ENCODE data around the gene MAP3K14.
"Not testable (repeated sequence)": the region's sequence is repeated elsewhere in the genome, so short reads cannot be mapped to it uniquely, and the experiment has no call there.

Gene MAP3K14

DNA sequence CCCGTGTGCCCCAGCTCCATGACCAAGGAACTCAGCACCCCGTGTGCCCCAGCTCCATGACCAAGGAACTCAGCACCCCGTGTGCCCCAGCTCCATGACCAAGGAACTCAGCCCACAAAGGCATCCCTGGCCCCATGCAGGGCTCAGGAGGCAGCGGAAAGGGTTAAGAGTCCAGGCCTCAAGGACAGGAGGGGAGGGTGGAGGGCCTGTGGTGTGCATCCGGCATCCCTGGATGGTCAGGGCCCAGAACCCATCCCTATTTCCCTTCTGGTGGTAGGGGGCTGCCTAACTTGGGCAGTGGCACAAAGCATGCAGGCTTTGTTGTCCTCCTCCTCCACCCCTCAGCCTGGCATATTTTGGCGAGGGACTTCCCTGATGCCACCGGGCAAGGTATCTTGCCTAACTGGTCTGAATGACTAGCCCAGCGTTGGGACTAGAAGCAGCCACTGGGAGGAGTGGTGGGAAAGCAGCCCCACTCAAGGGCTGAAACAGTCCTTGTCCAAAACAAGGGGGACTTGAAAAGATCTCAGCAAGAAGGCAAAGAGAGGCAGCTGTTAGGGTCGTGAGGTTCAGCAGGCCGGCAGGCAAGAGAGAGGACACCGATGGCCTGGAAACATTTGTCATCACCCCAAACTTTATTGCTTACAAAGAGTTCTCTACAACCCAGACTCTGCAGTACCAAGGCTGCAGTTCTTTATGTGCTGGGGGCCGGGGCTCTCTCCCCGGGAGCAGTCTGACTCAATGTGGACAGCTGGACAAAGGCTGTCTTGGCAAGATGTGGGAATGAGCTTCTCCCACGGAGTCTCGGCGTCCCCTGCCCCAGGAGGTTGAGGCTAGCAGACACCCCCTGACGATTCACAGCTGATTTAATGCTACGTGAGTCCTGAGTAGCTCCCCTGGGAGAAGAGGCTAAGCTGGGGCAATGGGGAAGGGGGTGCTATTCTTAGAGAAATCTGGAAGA lies 54.0 kb downstream of the MAP3K14 start:
- in situ Hi-C loops (cut with MboI; ENCODE audit: low sequenced_read_pairs): no loop called here

DNA sequence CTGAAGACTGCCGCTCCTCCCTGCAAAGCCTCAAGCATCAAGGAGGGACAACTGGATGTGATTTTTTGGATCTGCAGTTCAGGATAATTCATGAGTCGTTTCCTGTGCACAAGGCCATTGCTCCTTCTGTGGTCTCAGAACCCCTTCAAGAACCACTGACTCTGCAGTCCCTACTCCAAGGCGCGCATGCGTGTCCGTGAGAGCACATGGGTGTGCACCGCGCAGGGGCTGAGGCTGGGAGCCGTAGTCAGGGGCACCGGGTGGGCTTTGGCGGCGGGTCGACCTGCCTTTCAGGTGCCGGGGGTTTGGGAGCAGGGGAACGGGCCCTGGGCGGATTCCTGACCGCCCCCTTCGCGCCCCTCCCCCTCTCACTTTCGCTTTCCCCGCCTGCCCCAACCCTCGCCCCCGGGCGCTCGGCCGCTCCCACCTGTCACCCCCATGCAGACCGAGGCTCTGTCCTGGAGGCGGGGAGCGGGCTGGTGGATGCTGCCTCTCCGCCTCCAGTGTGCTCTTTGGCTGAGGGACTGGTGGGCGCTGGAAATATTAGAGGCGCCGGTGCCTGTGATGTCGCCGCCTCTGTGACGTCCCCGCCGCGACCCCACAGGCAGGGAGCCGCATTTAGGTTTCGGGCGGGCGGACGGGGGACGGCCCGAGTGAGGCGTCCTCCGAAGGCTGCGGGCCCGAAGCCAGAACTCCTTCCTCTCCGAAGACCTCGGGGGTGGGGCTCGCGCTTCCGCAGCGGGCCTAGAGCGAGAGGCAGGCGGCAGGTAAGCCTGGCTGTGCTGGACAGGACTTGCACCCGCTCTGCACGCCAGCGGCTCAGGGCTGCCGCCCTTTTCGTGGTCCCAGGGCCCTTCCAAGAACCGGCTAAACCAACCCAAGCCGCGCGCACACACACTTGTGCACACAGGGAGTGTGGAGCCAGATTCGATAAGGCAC lies 55.0 kb downstream of the MAP3K14 start, which contains the start of gene SPATA32:
TSS of gene SPATA32 (minus strand) at position 518 of the 939 bp plus-strand sequence. CDS start at position 440, 78 bp downstream.
- in situ Hi-C loops (cut with MboI; ENCODE audit: low sequenced_read_pairs): no loop called here

DNA sequence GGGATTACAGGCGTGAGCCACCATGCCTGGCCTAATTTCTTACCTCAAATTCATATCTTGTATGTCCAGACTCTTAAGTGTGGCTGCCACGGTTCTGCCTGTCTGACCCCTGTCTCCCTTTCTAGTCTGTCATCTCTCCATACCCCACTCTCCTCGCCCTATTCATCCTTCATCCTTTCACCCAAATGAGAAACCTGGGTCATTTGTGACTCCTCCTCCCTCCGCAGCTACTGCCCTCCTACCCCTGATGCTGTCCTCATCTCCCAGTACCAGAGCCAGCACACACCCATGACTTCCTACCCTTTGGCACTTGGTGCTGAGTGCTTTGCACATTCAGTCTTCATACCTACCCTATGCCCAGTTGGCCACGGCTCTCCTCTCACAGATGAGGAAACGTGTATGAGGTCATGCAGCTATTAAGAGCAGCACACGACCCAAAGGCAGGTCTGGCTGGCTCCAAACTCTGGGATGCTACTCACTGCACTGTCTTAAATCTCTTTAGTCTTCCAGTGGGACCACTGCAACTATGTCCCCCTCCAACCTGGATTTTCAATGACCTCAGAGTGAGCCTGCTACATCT lies 56.5 kb downstream of the MAP3K14 start:
- in situ Hi-C loops (cut with MboI; ENCODE audit: low sequenced_read_pairs): no loop called here

DNA sequence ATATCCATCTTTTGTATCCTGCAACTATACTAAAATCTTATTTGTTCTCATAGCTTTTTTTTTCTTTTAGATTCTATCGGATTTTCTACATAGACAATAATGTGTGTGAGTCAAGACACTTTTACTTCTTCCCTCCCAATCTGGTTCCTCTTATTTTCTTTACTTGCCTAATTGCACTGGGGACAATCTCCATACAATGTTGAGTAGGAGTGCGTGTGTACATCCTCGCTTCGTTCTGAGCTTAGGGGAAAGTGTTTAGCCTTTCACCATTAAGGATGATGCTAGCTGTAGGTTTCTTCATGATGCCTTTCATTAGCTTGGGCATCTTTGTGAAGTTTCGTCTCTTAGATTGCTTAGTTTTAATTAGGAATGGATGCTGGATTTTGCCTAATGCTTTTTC lies 57.8 kb downstream of the MAP3K14 start:
- in situ Hi-C loops (cut with MboI; ENCODE audit: low sequenced_read_pairs): no loop called here

DNA sequence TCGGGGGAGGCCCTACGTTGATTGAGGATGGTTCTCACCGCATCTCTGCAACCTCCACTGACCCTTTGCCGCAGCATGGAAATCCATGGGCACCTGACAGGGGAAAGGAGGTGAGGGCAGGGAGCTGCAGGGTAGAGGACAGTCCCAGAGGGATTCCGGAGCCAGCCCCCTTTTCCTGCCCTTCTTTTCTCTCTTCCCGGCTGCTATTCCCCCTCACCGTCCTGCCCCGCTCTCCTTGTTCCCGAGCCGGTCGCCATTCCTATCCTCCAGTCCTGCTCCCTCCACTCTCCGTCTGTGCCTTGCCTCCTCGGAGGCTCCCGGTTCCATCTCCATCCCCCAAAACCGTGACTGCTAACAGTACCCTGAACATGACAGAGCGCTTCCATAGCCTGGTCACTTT lies 59.7 kb downstream of the MAP3K14 start:
- in situ Hi-C loops (cut with MboI; ENCODE audit: low sequenced_read_pairs): no loop called here

DNA sequence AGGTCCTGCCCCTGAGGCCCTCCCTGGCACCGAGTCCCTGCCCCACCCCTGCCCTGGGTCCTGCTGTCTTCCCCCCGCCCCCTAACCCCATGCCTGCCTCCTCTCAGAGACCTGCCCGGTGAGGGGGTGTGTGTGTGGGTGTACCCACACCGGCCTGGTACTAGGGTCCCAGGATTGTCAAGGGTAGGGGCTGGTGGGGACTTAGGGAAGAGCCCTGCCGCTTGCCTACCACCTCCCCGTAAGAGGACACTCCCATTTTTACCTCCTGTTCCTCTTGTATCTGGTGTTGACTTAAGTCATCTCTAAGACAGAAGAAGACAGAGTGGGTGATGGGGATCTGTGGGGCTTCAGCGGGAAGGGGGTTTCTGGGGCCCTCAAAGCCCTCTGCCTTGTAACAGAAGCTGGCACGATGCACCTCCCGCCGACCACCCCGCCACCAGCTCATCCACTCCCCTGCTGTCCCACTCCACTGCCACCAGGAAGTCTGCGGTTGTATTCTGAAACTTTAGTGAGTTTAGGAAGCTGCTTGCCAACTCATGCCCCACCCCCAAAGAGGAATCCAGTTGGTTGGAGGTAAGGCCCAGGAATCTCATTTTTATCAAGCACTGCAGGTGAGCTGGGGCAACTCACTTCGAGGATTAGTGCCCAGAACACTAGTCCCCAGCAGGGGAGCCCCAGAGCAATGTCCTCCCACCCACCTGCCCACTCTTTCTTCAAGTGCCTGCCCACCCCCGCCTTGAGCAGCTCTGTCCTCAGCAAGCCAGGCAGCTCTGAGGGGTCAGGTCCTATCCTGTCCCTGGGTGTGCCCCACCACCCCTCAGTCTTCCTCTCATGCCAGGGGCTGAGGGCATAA lies 60.5 kb downstream of the MAP3K14 start:
- in situ Hi-C loops (cut with MboI; ENCODE audit: low sequenced_read_pairs): no loop called here

DNA sequence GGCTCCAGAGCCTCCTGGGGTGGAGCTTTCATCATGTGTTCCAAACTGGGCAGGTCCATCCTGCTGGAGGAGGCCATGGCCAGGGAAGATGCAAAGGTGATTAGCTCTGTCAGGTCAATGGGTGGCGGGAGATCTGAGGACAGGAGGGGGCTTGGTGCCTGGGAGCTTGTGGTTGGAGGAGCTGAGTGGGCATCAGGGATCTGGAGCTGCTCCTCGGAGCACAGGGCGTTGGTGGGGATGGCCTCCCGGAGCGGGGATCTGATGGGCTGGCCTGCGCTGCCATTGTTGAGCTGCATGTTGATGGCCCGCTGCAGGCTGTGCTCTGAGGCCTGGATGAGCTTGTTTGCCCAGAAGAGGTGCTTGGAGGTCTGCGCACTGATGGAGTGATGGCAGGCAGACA lies 61.5 kb downstream of the MAP3K14 start:
- in situ Hi-C loops (cut with MboI; ENCODE audit: low sequenced_read_pairs): no loop called here

DNA sequence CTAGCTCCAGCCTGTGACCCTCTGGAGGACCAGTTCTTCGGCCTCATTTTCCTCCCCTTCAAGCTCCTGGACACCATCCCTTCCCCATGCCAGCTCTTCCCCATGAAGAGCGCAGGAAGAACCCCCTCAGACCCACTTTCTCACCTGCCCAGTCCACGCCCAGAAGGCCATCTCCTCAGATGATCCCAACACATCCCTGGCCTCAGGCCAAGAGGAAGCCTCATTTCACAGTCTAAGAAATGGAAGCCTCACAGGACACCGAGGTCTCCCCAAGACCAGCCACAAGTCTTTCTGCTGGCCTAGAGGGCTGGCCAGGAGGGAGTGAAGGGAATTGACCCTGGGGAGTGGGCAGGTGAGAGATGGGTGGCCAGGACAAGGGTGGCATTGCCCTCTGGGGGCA lies 62.9 kb downstream of the MAP3K14 start:
- in situ Hi-C loops (cut with MboI; ENCODE audit: low sequenced_read_pairs): no loop called here

DNA sequence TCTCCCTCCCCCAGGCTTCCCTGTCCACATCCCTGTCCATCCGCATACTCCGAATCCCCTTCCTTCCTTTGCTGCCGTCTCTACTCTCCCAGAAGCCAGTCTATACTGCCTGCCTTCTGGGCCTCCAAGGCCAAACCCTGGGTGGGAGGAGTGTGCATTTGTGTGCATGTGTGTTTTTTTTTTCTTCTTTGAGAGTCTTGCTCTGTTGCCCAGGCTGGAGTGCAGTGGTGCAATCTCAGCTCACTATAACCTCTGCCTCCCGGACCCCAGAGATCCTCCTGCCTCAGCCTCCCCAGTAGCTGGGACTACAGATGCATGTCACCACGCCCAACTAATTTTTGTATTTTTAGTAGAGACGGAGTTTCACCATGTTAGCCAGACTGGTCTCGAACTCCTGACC lies 63.6 kb downstream of the MAP3K14 start:
- in situ Hi-C loops (cut with MboI; ENCODE audit: low sequenced_read_pairs): not testable (repeated sequence)

DNA sequence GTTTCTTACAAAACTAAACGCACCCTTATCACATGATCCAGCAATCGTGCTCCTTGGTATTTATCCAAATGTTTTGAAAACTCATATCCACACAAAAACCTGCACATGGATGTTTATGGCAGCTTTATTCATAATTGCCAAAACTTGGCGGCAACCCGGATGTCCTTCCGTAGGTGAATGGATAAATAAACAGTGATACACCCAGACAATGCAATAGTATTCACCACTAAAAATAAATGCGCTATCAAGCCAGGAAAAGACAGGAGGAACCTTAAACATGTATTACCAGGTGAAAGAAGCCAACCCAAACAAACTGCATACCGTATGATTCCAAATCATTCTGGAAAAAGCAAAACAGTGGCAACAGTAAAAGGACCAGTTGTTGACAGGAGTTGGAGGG lies 64.9 kb downstream of the MAP3K14 start:
- in situ Hi-C loops (cut with MboI; ENCODE audit: low sequenced_read_pairs): no loop called here

DNA sequence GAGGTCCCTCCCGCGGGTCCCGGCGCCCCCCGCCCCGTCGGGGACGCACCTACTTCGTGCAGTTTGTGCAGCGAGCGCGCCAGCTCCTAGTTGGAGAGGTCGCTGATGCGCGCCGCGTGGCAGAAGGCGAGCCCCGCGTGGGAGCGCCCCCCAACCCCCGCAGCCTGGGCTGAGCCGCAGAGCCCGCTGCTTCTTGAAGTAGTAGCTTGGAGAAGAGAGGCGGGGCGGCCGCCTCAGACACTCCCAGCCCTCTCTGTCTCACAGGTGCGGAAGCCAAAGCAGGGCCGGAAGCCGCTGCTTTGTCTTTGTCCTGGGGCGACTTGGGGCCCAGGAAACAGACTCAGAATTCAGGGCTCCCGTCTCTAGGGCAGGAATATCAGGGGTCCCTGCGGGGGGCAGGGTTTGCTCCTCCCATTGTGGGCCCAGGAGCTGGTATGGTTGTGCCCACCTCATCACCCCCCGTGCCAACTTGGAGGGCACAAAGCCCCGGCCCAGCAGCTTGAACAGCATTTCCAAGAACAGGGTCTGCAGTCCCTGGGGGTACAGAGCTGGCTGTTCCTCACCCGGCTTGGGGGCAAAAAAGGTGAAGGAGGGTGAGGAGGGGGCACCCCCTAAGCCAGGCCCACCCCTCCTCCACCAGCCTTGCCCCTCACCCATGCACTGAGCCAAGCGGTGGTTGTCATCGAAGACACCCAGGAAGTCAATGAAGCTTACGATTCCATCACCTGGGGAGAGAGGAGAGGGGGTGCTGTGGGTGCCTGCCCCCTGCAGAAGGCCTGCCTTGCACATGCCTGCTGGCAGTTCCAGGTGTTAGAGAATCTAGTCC lies 68.5 kb downstream of the MAP3K14 start:
- in situ Hi-C loops (cut with MboI; ENCODE audit: low sequenced_read_pairs): no loop called here

DNA sequence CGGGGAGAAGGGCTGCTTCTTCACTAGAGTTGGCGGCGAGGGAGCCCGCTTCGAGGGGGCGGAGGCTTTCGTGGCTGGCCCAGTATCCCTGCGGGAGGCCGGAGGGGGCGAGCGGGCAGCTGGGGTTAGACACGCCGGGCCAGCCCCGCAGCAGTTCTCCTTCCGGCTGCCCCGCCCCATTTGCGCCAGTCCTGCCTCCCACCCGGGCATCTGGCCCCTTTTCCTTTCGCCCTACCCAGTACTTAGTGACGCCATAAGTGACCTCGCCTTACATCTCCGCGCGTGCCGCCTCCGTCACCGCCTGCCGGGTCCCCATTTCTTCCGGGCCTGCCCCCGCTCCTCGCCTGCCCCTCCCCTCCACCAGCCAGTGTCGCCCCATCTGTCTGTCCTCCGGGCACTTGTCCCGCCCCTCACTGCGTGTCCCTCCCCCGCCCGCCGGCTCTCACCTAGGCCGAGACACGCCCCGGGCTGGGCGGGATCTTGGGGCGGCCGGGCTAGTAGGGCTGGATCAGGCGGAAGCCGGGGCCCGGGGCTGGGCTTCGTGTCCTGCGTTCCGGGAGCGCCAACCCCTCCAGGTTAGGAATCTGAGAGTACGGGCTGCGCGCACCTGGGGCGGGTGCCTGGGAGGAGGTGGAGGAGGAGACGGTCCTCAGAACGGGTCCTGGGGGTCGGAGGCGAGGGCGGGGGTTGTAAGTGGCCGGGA lies 69.2 kb downstream of the MAP3K14 start:
- in situ Hi-C loops (cut with MboI; ENCODE audit: low sequenced_read_pairs): no loop called here

DNA sequence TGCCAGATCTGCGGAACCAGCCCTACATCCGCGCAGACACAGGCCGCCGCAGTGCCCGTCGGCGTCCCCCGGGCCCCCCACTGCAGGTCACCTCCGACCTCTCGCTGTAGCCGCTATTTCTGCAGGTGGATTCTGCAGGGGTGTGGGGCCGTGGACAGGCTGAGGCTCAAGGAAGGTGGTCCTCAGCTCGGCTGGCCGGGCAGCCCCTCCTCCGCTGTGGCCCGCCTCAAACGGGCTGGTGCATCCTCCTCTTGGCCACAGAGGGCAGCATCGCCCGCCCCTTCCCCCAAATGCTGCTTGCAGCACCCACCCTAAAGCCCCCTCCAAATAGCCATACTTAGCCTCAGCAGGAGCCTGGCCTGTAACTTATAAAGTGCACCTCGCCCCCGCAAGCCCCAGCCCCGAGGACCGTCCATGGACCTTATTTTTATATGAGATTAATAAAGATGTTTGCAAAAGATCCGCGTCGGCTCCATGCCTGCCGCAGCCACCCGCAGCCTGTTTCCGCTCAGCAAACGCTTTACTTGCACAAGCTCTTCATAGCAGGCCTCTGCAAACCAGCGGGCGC lies 69.9 kb downstream of the MAP3K14 start:
- in situ Hi-C loops (cut with MboI; ENCODE audit: low sequenced_read_pairs): no loop called here

DNA sequence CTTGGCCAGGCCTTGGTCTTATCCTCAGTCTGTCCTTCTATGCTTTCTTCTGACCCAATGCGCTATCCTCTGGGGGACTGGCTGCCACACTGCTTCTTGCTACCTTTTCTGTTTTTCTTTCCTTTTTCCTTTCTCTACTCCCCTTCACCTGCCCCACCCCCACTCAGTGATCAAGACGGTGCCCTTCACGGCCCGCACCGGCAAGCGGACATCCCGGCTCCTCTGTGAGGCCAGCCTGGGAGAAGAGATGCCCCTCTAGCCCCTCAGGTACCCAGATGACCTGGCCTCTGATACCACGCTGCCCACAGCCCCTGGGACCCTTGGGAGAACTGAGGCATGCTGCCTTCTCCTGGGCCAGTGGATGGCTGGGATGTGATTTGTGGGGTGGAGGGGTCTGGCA lies 70.5 kb downstream of the MAP3K14 start:
- in situ Hi-C loops (cut with MboI; ENCODE audit: low sequenced_read_pairs): no loop called here

DNA sequence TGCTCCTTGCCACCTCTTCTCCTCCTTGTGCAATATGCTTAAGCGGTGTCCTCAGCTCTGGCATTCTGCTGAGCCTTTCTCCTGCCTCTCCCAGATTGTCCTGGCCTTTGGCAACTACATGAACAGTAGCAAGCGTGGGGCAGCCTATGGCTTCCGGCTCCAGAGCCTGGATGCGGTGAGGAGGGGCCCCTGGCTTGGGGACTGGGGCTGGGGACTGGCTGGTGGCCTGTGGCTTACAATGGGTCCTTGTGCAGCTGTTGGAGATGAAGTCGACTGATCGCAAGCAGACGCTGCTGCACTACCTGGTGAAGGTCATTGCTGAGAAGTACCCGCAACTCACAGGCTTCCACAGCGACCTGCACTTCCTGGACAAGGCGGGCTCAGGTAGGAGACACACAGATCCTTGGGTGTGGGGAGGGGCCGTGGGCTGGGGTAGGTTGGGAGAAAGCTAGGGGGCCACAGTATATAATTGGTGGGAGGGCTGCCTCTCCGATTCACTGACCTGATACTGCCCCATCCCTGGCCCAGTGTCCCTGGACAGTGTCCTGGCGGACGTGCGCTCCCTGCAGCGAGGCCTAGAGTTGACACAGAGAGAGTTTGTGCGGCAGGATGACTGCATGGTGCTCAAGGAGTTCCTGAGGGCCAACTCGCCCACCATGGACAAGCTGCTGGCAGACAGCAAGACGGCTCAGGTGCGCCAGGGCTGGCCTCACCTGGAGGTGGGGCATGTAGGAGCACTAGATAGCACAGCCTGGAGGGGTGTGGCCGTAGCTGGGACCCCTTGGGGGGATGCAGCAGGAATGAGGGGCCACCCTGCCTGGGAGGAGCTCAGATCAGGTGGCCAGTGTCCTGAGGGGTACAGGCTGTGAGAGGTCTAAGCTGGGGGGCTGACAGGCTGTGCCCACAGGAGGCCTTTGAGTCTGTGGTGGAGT lies 71.8 kb downstream of the MAP3K14 start:
- in situ Hi-C loops (cut with MboI; ENCODE audit: low sequenced_read_pairs): no loop called here

DNA sequence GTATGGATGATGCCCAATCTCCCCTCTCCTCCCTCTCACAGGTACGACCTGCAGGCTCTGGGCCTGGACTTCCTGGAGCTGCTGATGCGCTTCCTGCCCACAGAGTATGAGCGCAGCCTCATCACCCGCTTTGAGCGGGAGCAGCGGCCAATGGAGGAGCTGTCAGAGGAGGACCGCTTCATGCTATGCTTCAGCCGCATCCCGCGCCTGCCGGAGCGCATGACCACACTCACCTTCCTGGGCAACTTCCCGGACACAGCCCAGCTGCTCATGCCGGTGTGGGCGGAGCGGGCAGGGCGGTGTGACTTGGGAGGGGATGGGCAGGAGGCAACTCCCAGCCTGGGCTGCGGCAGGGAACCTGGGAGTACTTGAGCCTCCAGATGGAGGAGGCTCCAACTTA lies 73.1 kb downstream of the MAP3K14 start:
- in situ Hi-C loops (cut with MboI; ENCODE audit: low sequenced_read_pairs): no loop called here

DNA sequence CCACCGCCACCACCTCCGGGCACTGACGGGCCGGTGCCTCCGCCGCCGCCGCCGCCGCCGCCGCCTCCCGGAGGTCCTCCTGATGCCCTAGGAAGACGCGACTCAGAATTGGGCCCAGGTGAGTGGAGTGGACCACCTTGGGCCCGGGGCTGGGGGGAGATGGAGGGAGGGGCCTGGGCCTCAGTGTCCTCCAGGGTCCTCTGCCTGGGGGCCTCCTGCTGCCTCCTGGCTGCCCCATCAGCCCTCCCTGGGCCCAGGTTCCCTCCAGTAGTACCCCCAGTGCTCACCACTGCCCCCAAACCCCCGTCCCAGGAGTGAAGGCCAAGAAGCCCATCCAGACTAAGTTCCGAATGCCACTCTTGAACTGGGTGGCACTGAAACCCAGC lies 74.8 kb downstream of the MAP3K14 start:
- in situ Hi-C loops (cut with MboI; ENCODE audit: low sequenced_read_pairs): no loop called here

Measured in HL-60/S4 (cell line).